GM12891 (cell line): ENCODE results near the gene UBFD1.

ENCODE experiments used
- PAX5 ChIP-seq: IDR thresholded peaks from 2 replicates; pipeline ENCODE4 v1.6.1; 2011; ENCODE audit warnings: low read length, moderate library complexity, mild to moderate bottlenecking; ENCODE audit not compliant: insufficient read depth, severe bottlenecking
- POLR2A ChIP-seq: IDR thresholded peaks from 2 replicates; pipeline ENCODE4 v1.6.1; 2011; ENCODE audit warnings: low read depth, low read length, control low read depth
- POLR2AphosphoS5 ChIP-seq: IDR thresholded peaks from 2 replicates; pipeline ENCODE4 v1.6.1; 2011; ENCODE audit warnings: low read depth, low read length, control low read depth
- SPI1 ChIP-seq: IDR thresholded peaks from 2 replicates; pipeline ENCODE4 v1.6.1; 2011; ENCODE audit warnings: low read depth, low read length, control low read depth
- TAF1 ChIP-seq: IDR thresholded peaks from 2 replicates; pipeline ENCODE4 v1.6.1; 2011; ENCODE audit warnings: low read depth, low read length, control low read depth

- no peak for TF ChIP-seq POLR2AphosphoS5
- TF ChIP-seq POLR2A = no peak
- no peak for TF ChIP-seq SPI1
- no peak for TF ChIP-seq TAF1
- TF ChIP-seq PAX5 = no peak
Observed at GRCh38 chr16:23521965-23522364, 35.6 kb upstream of the UBFD1 start.
